ENCODE measurements around the gene INSL3.

DNA sequence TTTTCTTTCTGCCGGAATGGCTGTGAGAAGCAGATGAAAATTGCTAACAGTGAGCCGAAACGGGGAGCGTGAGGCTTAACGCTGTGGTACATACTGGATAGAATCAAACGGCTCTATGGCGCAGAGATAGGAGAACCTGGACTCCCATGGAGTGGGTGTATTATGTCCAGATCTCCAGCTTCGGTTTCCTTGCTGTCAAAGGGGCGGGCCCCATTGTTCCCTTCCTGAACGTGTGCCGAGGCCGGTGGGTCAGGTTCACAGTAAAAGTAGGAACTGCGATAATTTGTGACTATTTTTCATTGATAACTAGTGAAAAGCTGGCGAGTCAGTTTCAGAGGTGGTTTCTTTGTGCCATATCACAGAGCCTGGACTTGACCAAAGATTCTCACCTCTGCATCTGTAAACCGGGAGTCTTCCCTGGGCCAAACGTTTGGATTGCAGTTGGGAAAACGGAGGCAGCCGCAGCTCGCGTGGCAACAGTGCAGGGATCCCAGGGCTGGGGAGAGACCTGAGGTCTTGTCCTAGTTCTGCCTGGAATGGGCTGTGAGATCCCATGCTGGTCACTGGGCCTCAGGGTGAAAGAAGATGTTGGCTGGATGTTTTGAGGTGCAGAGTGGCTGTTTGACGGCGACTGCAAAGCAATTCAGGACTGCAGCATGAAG, 39.1 kb upstream of the INSL3 start:
- TF ChIP-seq, protein P1, sequence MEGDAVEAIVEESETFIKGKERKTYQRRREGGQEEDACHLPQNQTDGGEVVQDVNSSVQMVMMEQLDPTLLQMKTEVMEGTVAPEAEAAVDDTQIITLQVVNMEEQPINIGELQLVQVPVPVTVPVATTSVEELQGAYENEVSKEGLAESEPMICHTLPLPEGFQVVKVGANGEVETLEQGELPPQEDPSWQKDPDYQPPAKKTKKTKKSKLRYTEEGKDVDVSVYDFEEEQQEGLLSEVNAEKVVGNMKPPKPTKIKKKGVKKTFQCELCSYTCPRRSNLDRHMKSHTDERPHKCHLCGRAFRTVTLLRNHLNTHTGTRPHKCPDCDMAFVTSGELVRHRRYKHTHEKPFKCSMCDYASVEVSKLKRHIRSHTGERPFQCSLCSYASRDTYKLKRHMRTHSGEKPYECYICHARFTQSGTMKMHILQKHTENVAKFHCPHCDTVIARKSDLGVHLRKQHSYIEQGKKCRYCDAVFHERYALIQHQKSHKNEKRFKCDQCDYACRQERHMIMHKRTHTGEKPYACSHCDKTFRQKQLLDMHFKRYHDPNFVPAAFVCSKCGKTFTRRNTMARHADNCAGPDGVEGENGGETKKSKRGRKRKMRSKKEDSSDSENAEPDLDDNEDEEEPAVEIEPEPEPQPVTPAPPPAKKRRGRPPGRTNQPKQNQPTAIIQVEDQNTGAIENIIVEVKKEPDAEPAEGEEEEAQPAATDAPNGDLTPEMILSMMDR (IDR thresholded peaks at IDR 0.05) = no peak
- TF ChIP-seq POLR2A (IDR thresholded peaks at IDR 0.05) = no peak

Measured in upper lobe of left lung (tissue), 4 donors.